IPS-18a (cell line): ENCODE measurements around the gene RPL29.
"Not testable (repeated sequence)": the region's sequence is repeated elsewhere in the genome, so short reads cannot be mapped to it uniquely, and the experiment has no call there.

Experiments used
- H3K27ac ChIP-seq: one replicate; pipeline ENCODE4 v1.5.1; 2013; ENCODE audit warnings: low read length
- H3K27me3 ChIP-seq: one replicate; pipeline ENCODE4 v1.6.1; 2013; ENCODE audit warnings: mild to moderate bottlenecking, low read length; ENCODE audit not compliant: control insufficient read depth, insufficient read depth
- H3K36me3 ChIP-seq: one replicate; pipeline ENCODE4 v1.6.1; 2013; ENCODE audit warnings: low read depth, low read length; ENCODE audit not compliant: control insufficient read depth
- H3K4me1 ChIP-seq: one replicate; pipeline ENCODE4 v1.6.1; 2013; ENCODE audit warnings: low read depth, low read length; ENCODE audit not compliant: control insufficient read depth
- H3K4me3 ChIP-seq: one replicate; pipeline ENCODE4 v1.5.1; 2013; ENCODE audit warnings: low read length
- H3K9ac ChIP-seq: one replicate; pipeline ENCODE4 v1.6.1; 2013; ENCODE audit warnings: mild to moderate bottlenecking, low read length, moderate library complexity
- H3K9me3 ChIP-seq: one replicate; pipeline ENCODE4 v1.6.1; 2013; ENCODE audit warnings: low read depth, low read length; ENCODE audit not compliant: control insufficient read depth

RPL29 gene

DNA sequence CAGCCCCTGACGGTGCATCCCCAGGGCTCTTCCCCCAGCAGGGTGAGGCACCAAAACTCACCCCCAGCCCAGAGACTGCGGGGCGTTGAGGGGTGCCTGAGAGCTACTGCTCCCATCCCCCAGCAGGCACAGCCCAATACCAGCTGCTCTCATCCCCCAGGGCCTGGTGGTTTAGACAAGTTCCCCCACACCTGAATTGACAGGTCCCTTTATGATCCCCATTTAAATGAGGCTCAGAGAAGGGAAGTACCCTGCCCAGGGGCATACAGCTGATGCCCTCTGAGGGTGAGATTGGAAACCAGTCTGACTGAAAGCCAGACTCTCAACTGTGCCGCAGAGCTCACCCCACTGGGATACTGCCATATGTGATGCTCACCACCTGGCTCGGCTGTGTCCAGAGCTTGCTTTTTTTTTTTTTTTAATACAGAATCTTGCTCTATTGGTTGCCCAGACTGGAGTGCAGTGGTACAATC, 40.6 kb upstream of the RPL29 start:
- H3K27ac ChIP-seq, result no peak overlapping the region
- H3K9ac ChIP-seq, result no peak overlapping the region
- H3K36me3 ChIP-seq, result no peaks in the 10 kb centered on the region
- peaks cover 4% of the 10 kb centered on the region for H3K4me1 ChIP-seq
- no peaks in the 10 kb centered on the region for H3K27me3 ChIP-seq
- H3K4me3 ChIP-seq, result no peak overlapping the region
- no peaks in the 10 kb centered on the region for H3K9me3 ChIP-seq

DNA sequence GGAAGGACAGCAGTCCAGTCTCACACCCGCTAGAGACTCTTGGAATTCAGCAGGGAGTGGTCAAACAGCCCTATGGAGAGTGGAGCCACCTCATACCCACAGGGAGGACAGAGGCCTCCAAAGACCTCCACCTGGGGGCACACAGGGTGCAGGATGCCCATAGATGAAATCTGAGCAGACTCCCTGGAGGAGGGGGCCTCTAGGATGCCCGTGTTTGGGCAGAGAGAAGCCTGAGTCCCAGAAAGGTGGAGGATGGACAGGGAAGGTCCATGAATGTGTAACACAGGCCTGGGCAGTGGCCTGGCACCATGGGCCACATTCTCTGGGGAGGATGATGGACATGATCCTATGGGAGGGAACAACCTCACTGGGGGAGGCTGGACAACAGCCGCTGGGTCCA, 39.0 kb upstream of the RPL29 start:
- Histone ChIP-seq H3K4me3 (no peak overlapping the region), H3K9ac (no peak overlapping the region), H3K27ac (no peak overlapping the region), H3K4me1 (peaks cover 4% of the 10 kb centered on the region), H3K9me3 (no peaks in the 10 kb centered on the region), H3K36me3 (no peaks in the 10 kb centered on the region), H3K27me3 (no peaks in the 10 kb centered on the region)

DNA sequence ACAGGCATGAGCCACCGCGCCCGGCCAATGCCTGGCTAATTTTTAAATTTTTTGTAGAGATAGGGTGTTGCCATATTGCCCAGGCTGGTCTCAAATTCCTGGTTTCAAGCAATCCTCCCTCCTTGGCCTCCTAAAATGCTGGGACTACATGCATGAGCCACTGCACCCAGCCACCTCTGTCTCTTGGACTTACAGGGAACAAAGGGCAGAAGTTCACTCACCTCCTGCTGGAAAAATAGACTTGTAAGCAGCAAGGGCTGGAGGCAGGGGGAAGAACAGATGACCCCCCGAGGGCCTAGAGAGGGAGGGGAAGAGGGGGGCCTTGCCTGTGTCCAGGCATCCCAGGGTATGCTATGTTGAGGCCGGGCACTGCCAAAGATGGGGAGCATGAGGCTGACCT, 38.5 kb upstream of the RPL29 start:
- H3K9me3 ChIP-seq, result no peaks in the 10 kb centered on the region
- H3K27me3 ChIP-seq, result no peaks in the 10 kb centered on the region
- peaks cover 4% of the 10 kb centered on the region for H3K4me1 ChIP-seq
- H3K4me3 ChIP-seq, result no peak overlapping the region
- no peak overlapping the region for H3K9ac ChIP-seq
- H3K27ac ChIP-seq, result no peak overlapping the region
- H3K36me3 ChIP-seq, result no peaks in the 10 kb centered on the region

DNA sequence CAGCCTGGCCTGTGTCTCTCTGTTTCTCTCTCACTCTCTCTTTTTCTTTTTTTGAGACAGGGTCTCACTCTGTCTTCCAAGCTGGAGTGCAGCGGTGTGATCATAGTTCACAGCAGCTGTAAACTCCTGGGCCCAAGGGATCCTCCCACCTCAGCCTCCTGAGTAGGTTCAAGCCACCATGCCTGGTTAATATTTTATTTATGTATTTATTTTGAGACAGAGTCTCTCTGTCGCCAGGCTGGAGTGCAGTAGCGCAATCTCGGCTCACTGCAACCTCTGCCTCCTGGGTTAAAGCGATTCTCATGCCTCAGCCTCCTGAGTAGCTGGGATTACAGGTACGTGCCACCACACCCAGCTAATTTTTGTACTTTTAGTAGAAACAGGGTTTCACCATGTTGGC, 38.1 kb upstream of the RPL29 start:
- not testable (repeated sequence) for H3K4me3 ChIP-seq, H3K9me3 ChIP-seq, H3K27me3 ChIP-seq, H3K36me3 ChIP-seq, H3K4me1 ChIP-seq, H3K9ac ChIP-seq, H3K27ac ChIP-seq

DNA sequence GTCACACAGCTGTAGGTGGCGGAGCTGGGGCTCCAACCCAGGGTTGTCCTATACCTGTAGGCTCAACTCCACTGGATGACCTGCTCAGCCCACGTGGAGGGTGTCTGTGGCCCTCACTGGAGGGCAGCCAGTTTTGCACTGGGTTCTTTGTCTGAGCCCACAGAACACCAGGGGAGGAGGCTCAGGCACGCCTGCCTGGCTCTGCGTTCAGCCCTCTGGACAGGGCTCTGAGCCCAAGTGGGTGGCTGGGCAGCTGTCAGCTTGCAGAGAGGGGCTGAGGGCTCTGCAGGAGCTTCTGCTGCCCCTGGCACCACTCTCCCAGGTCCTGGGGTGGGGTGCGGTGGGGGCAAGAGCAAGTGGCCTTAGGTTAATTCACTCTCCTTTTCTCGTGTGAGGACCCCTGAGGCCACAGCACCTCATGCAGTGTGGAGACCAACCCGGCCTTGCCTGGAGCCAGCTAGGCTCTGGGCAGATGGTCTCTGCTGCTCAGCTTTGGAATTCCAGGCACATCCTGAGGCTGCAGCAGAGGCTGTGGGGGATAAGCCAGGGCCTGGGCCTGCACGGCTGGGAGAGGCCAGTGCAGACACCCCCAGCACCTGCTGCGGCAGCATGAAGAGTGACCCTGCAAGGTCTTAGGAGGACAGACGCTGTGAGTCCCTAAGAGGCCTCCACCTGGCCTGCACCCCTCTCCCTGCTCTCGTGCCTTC, 37.2 kb upstream of the RPL29 start:
- Histone ChIP-seq H3K36me3 (no peaks in the 10 kb centered on the region), H3K27ac (no peak overlapping the region), H3K4me3 (no peak overlapping the region), H3K4me1 (peaks cover 4% of the 10 kb centered on the region), H3K9ac (no peak overlapping the region), H3K27me3 (no peaks in the 10 kb centered on the region), H3K9me3 (no peaks in the 10 kb centered on the region)

DNA sequence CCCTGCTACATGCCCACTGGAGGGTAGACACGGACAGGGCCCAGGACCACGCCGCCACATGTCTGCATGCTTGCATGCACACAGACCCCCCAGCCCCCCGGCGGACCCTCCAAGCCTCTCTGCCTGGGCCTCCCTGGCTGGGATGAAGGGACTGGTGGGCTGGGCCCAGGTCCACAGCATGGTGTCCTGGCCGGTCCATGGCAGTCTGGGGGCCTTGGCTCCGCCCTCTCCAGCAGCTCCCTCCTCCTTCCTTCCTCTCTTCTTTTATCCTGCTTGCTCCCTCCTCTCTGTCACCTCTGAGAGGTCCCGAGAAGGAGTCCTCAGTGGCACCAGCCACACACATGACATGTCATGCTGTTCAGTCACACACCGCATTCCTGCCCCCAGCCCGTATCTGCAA, 36.2 kb upstream of the RPL29 start:
- H3K9ac ChIP-seq, result no peak overlapping the region
- H3K4me3 ChIP-seq, result no peak overlapping the region
- peaks cover under 1% of the 10 kb centered on the region for H3K4me1 ChIP-seq
- H3K9me3 ChIP-seq, result no peaks in the 10 kb centered on the region
- no peak overlapping the region for H3K27ac ChIP-seq
- no peaks in the 10 kb centered on the region for H3K36me3 ChIP-seq
- no peaks in the 10 kb centered on the region for H3K27me3 ChIP-seq

DNA sequence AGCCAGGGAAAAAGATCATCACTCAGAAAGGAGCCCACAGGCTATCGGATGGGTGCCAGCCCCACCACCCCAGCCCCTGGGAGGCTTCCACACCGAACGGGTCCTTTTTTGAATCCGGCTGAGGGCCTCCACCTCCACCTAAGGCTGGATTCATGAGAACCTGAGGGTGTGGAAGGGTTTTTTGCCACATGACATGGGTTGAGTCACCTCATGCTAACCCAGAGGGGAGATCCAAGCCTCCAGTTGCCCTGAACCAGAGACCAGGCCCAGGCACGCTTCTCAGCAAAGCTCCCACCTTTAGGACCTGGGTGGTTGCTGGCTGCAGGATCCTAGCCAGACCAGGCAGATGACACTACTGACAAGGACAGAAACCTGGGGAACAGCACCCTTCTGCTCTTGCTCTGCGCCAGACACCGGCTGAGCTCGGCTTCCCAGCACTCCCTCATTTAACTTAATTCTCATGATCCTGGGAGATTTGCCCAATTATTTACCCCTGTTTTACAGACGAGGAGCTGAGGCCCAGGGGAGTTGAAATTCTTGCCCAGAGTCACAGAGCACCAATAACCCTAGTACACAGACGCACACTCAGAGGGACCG, 35.1 kb upstream of the RPL29 start:
- no peak overlapping the region for H3K27ac ChIP-seq
- no peak overlapping the region for H3K9ac ChIP-seq
- no peaks in the 10 kb centered on the region for H3K9me3 ChIP-seq
- H3K4me1 ChIP-seq, result no peaks in the 10 kb centered on the region
- no peak overlapping the region for H3K4me3 ChIP-seq
- H3K36me3 ChIP-seq, result no peaks in the 10 kb centered on the region
- H3K27me3 ChIP-seq, result no peaks in the 10 kb centered on the region

GRCh38 chr3:52029535-52029934, 33.8 kb upstream of the RPL29 start:
- H3K27me3 ChIP-seq, result no peaks in the 10 kb centered on the region
- H3K27ac ChIP-seq, result no peak overlapping the region
- no peaks in the 10 kb centered on the region for H3K36me3 ChIP-seq
- no peak overlapping the region for H3K4me3 ChIP-seq
- H3K9ac ChIP-seq, result no peak overlapping the region
- no peaks in the 10 kb centered on the region for H3K4me1 ChIP-seq
- no peaks in the 10 kb centered on the region for H3K9me3 ChIP-seq

DNA sequence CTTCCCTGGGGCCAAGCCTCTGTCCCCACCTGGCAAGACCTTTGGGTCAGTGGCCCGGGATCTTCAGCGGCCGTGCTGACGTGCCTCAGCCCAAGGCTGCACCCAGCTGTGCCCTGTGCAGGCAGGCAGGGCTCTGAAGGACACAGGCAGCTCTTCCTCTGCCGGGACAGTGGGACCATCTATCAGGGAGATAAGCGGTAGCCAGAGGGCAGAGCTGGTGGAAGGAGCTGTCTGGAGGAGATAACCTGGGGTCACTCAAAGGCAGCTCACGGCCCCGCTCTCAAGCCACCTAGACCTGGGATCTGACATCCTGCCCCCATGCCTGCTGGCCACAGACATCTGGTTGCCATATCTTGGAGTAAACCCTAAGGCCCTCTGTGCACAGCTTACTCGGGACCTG, 33.4 kb upstream of the RPL29 start:
- Histone ChIP-seq H3K36me3 (no peaks in the 10 kb centered on the region), H3K27ac (no peak overlapping the region), H3K9ac (no peak overlapping the region), H3K4me1 (no peaks in the 10 kb centered on the region), H3K4me3 (no peak overlapping the region), H3K27me3 (no peaks in the 10 kb centered on the region), H3K9me3 (no peaks in the 10 kb centered on the region)

GRCh38 chr3:52028572-52028971, 32.9 kb upstream of the RPL29 start:
- H3K4me3 ChIP-seq, result no peak overlapping the region
- no peak overlapping the region for H3K9ac ChIP-seq
- H3K36me3 ChIP-seq, result no peaks in the 10 kb centered on the region
- no peaks in the 10 kb centered on the region for H3K4me1 ChIP-seq
- no peak overlapping the region for H3K27ac ChIP-seq
- H3K9me3 ChIP-seq, result no peaks in the 10 kb centered on the region
- no peaks in the 10 kb centered on the region for H3K27me3 ChIP-seq

- H3K9ac ChIP-seq, result no peak overlapping the region
- H3K27me3 ChIP-seq, result no peaks in the 10 kb centered on the region
- H3K27ac ChIP-seq, result no peak overlapping the region
- H3K4me1 ChIP-seq, result no peaks in the 10 kb centered on the region
- no peaks in the 10 kb centered on the region for H3K9me3 ChIP-seq
- H3K4me3 ChIP-seq, result no peak overlapping the region
- no peaks in the 10 kb centered on the region for H3K36me3 ChIP-seq
These were observed 30.3 kb upstream of the RPL29 start for GRCh38 chr3:52026041-52026440.

- Histone ChIP-seq H3K27ac (no peak overlapping the region), H3K36me3 (no peaks in the 10 kb centered on the region), H3K9me3 (no peaks in the 10 kb centered on the region), H3K27me3 (no peaks in the 10 kb centered on the region), H3K4me1 (no peaks in the 10 kb centered on the region), H3K9ac (no peak overlapping the region), H3K4me3 (no peak overlapping the region)
These were observed 29.8 kb upstream of the RPL29 start for GRCh38 chr3:52025453-52025852.
